ENCODE data around the gene ATP10A.

ATP10A gene

GRCh38 chr15:25709437-25710159 lies 153.5 kb downstream of the ATP10A start:
- Histone ChIP-seq H3K79me2 (ENCODE audit: low read length) (no peaks in the 10 kb centered on the region), H3K27ac (ENCODE audit: low read length) (no peak overlapping the region), H3K9ac (ENCODE audit: low read length) (no peak overlapping the region), H3K4me3 (ENCODE audit: low read length) (no peak overlapping the region), H3F3A (ENCODE audit: insufficient read depth, low read length) (no peaks in the 10 kb centered on the region), H2AFZ (ENCODE audit: low read length) (no peak overlapping the region), H3K4me1 (ENCODE audit: low read length) (no peaks in the 10 kb centered on the region), H4K20me1 (ENCODE audit: insufficient read depth, low read length) (no peaks in the 10 kb centered on the region), H3K4me2 (ENCODE audit: low read depth, low read length) (no peak overlapping the region), H3K27me3 (replicated peaks; ENCODE audit: insufficient read depth, low read length) (no peaks in the 10 kb centered on the region), H3K9me3 (replicated peaks; ENCODE audit: insufficient read depth, low read length) (no peaks in the 10 kb centered on the region), H3K9me2 (replicated peaks; ENCODE audit: insufficient read depth, low read length) (no peaks in the 10 kb centered on the region), H3K36me3 (replicated peaks; ENCODE audit: insufficient read depth, low read length) (no peaks in the 10 kb centered on the region)
- no peak for TF ChIP-seq EZH2 (optimal IDR thresholded peaks at IDR 0.05; ENCODE audit: low read depth, low read length)
- no peak for TF ChIP-seq EZH2phosphoT487 (IDR thresholded peaks at IDR 0.05; ENCODE audit: low read length)
- no peak for TF ChIP-seq CTCF (IDR thresholded peaks at IDR 0.05; ENCODE audit: low read length)
- DNase-seq = no peak

GRCh38 chr15:25708391-25708790 lies 154.7 kb downstream of the ATP10A start:
- DNase-seq = no peak
- no peak overlapping the region for H3K4me3 ChIP-seq (ENCODE audit: low read length)
- no peaks in the 10 kb centered on the region for H3K36me3 ChIP-seq (replicated peaks; ENCODE audit: insufficient read depth, low read length)
- no peaks in the 10 kb centered on the region for H3K27me3 ChIP-seq (replicated peaks; ENCODE audit: insufficient read depth, low read length)
- no peak overlapping the region for H3K9ac ChIP-seq (ENCODE audit: low read length)
- H3K9me3 ChIP-seq (replicated peaks; ENCODE audit: insufficient read depth, low read length) = no peaks in the 10 kb centered on the region
- H3K4me2 ChIP-seq (ENCODE audit: low read depth, low read length) = no peak overlapping the region
- H2AFZ ChIP-seq (ENCODE audit: low read length) = no peak overlapping the region
- no peaks in the 10 kb centered on the region for H3F3A ChIP-seq (ENCODE audit: insufficient read depth, low read length)
- TF ChIP-seq EZH2 (optimal IDR thresholded peaks at IDR 0.05; ENCODE audit: low read depth, low read length) (no peak), CTCF (IDR thresholded peaks at IDR 0.05; ENCODE audit: low read length) (no peak), EZH2phosphoT487 (IDR thresholded peaks at IDR 0.05; ENCODE audit: low read length) (no peak)
- H3K27ac ChIP-seq (ENCODE audit: low read length) = no peak overlapping the region
- no peaks in the 10 kb centered on the region for H3K9me2 ChIP-seq (replicated peaks; ENCODE audit: insufficient read depth, low read length)
- H3K4me1 ChIP-seq (ENCODE audit: low read length) = no peaks in the 10 kb centered on the region
- H3K79me2 ChIP-seq (ENCODE audit: low read length) = no peaks in the 10 kb centered on the region
- H4K20me1 ChIP-seq (ENCODE audit: insufficient read depth, low read length) = no peaks in the 10 kb centered on the region

- Histone ChIP-seq H3K4me1 (ENCODE audit: low read length) (no peaks in the 10 kb centered on the region), H3K79me2 (ENCODE audit: low read length) (no peaks in the 10 kb centered on the region), H3F3A (ENCODE audit: insufficient read depth, low read length) (no peaks in the 10 kb centered on the region), H3K36me3 (replicated peaks; ENCODE audit: insufficient read depth, low read length) (no peaks in the 10 kb centered on the region), H3K27ac (ENCODE audit: low read length) (no peak overlapping the region), H3K9me2 (replicated peaks; ENCODE audit: insufficient read depth, low read length) (no peaks in the 10 kb centered on the region), H2AFZ (ENCODE audit: low read length) (no peak overlapping the region), H4K20me1 (ENCODE audit: insufficient read depth, low read length) (no peaks in the 10 kb centered on the region), H3K4me3 (ENCODE audit: low read length) (no peak overlapping the region), H3K27me3 (replicated peaks; ENCODE audit: insufficient read depth, low read length) (no peaks in the 10 kb centered on the region), H3K4me2 (ENCODE audit: low read depth, low read length) (no peak overlapping the region), H3K9ac (ENCODE audit: low read length) (no peak overlapping the region), H3K9me3 (replicated peaks; ENCODE audit: insufficient read depth, low read length) (no peaks in the 10 kb centered on the region)
- DNase-seq = no peak
- no peak for TF ChIP-seq EZH2 (optimal IDR thresholded peaks at IDR 0.05; ENCODE audit: low read depth, low read length)
- TF ChIP-seq CTCF (IDR thresholded peaks at IDR 0.05; ENCODE audit: low read length) = no peak
- no peak for TF ChIP-seq EZH2phosphoT487 (IDR thresholded peaks at IDR 0.05; ENCODE audit: low read length)
Measured at GRCh38 chr15:25707656-25708365, 155.3 kb downstream of the ATP10A start.

Data from MM.1S (cell line).